GM18867 (cell line): ENCODE measurements around the gene MARCO.
"Not testable (repeated sequence)": the region's sequence is repeated elsewhere in the genome, so short reads cannot be mapped to it uniquely, and the experiment has no call there.

Source experiments
- ATAC-seq: cut with Tn5 transposase; IDR thresholded peaks from one replicate; pipeline ENCODE4 v1.9.1; 2021; ENCODE audit warnings: mild to moderate bottlenecking, moderate library complexity; ENCODE audit not compliant: unreplicated experiment

Gene MARCO

GRCh38 chr2:119028327-119029174 lies 86.6 kb downstream of the MARCO start:
- no peak for ATAC-seq

GRCh38 chr2:119029297-119029696 lies 87.3 kb downstream of the MARCO start:
- ATAC-seq: no peak

GRCh38 chr2:119037922-119038321 lies 95.9 kb downstream of the MARCO start:
- not testable (repeated sequence) for ATAC-seq

DNA sequence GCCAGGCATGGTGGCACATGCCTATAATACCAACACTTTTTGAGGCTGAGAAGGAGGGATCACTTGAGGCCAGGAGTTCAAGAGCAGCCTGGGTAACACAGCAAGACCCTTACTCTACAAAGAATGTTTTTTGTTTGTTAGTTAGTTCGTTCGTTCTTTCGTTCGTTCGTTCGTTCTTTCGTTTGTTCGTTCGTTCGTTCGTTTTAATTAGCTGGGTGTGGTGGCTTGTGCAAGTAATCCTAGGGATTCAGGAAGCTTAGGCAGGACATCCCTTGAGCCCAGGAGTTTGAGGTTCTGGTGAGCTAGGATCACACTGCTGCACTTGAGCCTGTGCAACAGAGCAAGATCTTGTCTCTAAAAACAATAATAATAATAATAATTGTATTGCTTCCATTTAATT lies 98.7 kb downstream of the MARCO start:
- ATAC-seq: no peak
